Activated CD4-positive, CD25-positive, alpha-beta regulatory T cell treated with anti-CD3 and anti-CD28 coated beads, Interleukin-2, amount 50 U/mL, for 16 hours (primary cell): ENCODE results near the gene OR56A1.

Source experiments
- DNase-seq: peaks from one replicate; pipeline ENCODE4 v3.0.0-alpha.2; 2020; ENCODE audit warnings: low read depth, low spot score

OR56A1 gene

GRCh38 chr11:5989203-5989602, 41.4 kb downstream of the OR56A1 start:
- DNase-seq, result no peak

- DNase-seq, result no peak
Observed at GRCh38 chr11:5986885-5987284, 43.7 kb downstream of the OR56A1 start, which contains the start of gene OR52L1. Gene OR52L1 (minus strand): TSS chr11:5986985. CDS start chr11:5986930, 55 bp downstream.

DNA sequence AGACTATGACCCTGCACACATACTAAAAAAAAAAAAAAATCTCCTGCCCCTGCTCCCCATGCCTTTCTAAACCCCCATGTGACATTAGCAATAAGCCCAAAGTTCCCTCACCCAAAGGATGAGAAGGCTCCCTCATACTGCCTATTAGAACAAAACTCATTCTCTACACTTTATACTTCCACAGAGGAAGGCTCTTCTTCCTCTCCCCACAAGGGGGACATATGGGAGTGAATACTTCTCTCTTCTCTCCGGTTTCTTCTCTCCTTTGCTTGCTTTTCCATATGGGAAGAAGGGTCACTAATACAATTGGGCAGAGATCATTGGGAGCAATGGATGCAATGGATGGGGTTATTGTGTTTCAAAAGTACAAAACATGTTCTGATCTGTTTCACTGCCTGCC, 47.1 kb downstream of the OR56A1 start:
- DNase-seq, result no peak

DNA sequence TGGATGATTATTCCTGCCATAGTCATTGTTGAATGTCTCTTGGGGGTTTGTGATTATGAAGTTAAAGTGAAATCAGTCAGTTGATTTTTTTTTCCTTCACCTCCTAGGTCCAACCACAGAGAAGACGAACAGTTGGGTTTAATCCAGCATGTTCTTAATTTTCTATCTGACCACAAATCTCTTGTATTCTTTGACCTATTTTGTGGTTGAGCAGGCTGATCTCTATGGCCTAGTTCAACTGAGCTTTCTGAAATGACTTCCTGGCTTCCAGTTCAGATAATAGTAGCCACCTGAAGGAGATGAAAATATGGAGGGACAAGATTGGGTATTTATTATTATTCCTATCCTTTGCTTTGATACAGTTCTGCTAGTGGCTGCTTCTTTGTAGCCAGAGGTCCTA, 57.0 kb downstream of the OR56A1 start:
- no peak for DNase-seq
